HepG2 (cell line): ENCODE measurements around the gene AS3MT. TPM values are rescaled to one million over a fixed set of nuclear protein-coding genes. Genes with fewer than 3 reads are reported as not detected.

Experiments used
- CTCF ChIP-seq: sonication (generic); formaldehyde crosslinking; IDR thresholded peaks from 2 replicates; pipeline ENCODE4 v1.5.0; 2020; ENCODE audit warnings: mild to moderate bottlenecking, missing genetic modification reagents, moderate library complexity
- FOSL2 ChIP-seq: sonication (generic); formaldehyde crosslinking; IDR thresholded peaks from 2 replicates; pipeline ENCODE4 v1.4.0; 2020; ENCODE audit warnings: missing genetic modification reagents
- HNRNPH1 ChIP-seq: fragments of 200-400 bp; formaldehyde crosslinking; optimal IDR thresholded peaks from 2 replicates; pipeline ENCODE3; 2017; ENCODE audit warnings: mild to moderate bottlenecking, low read depth, low read length
- HOXA5 ChIP-seq: sonication (generic); formaldehyde crosslinking; IDR thresholded peaks from 2 replicates; pipeline ENCODE4 v1.4.0; 2020; ENCODE audit warnings: missing genetic modification reagents
- MYC ChIP-seq: sonication (generic); formaldehyde crosslinking; IDR thresholded peaks from 2 replicates; pipeline ENCODE4 v1.9.0; 2021; ENCODE audit warnings: missing genetic modification reagents, borderline replicate concordance
- NRL ChIP-seq: sonication (generic); formaldehyde crosslinking; IDR thresholded peaks from 2 replicates; pipeline ENCODE4 v1.5.0; 2020; ENCODE audit warnings: missing genetic modification reagents, mild to moderate bottlenecking, moderate library complexity, borderline replicate concordance
- PPARG ChIP-seq: conservative IDR thresholded peaks from 2 replicates; pipeline ENCODE4 v1.6.1; 2016; ENCODE audit warnings: missing biosample characterization, missing genetic modification reagents
- RXRA ChIP-seq: sonication (generic); formaldehyde crosslinking; IDR thresholded peaks from 2 replicates; pipeline ENCODE4 v1.5.1; 2020; ENCODE audit warnings: missing genetic modification reagents
- SALL2 ChIP-seq: sonication (generic); formaldehyde crosslinking; IDR thresholded peaks from 2 replicates; pipeline ENCODE4 v1.8.1; 2023; ENCODE audit warnings: mild to moderate bottlenecking, missing genetic modification reagents, inconsistent platforms
- SOX6 ChIP-seq, 2 experiments: fragments of 450-650 bp in 1 of 2; sonication (generic) in 1 of 2; formaldehyde crosslinking in 1 of 2; IDR thresholded peaks; 2 replicates each; pipeline versions ENCODE4 v1.4.0 to v1.6.1; 2017 to 2020; ENCODE audit warnings: antibody characterized with exemption in 1 of 2, mild to moderate bottlenecking in 1 of 2, missing genetic modification reagents in 1 of 2
- SP2 ChIP-seq: sonication (generic); formaldehyde crosslinking; IDR thresholded peaks from 2 replicates; pipeline ENCODE4 v1.5.1; 2020; ENCODE audit warnings: mild to moderate bottlenecking, missing genetic modification reagents
- SRSF9 ChIP-seq: fragments of 200-400 bp; formaldehyde crosslinking; IDR thresholded peaks from 2 replicates; pipeline ENCODE4 v1.6.1; 2018; ENCODE audit warnings: borderline replicate concordance, mild to moderate bottlenecking, low read depth, low read length; ENCODE audit not compliant: insufficient read depth, poor library complexity, severe bottlenecking
- TCF12 ChIP-seq, 2 experiments: fragments of 450-650 bp in 1 of 2; sonication (generic) in 1 of 2; formaldehyde crosslinking in 1 of 2; IDR thresholded peaks; 2 replicates each; pipeline versions ENCODE4 v1.6.1 to v1.8.0; 2017 to 2022; ENCODE audit warnings: antibody characterized with exemption in 1 of 2, mild to moderate bottlenecking in 1 of 2, missing genetic modification reagents in 1 of 2, moderate library complexity in 1 of 2
- ZBTB38 ChIP-seq: sonication (generic); formaldehyde crosslinking; IDR thresholded peaks from 2 replicates; pipeline ENCODE4 v1.5.1; 2020; ENCODE audit warnings: mild to moderate bottlenecking, missing genetic modification reagents
- ZBTB40 ChIP-seq, 2 experiments: fragments of 450-650 bp in 1 of 2; sonication (generic) in 1 of 2; formaldehyde crosslinking in 1 of 2; IDR thresholded peaks; 2 replicates each; pipeline versions ENCODE4 v1.6.1 to v1.8.0; 2016 to 2022; ENCODE audit warnings: antibody characterized with exemption in 1 of 2, mild to moderate bottlenecking in 1 of 2, missing genetic modification reagents in 1 of 2
- ZMAT3 ChIP-seq: sonication (generic); formaldehyde crosslinking; conservative IDR thresholded peaks from 2 replicates; pipeline ENCODE4 v1.7.0; 2021; ENCODE audit warnings: missing genetic modification reagents
- ZMYM2 ChIP-seq: sonication (generic); formaldehyde crosslinking; IDR thresholded peaks from 2 replicates; pipeline ENCODE4 v1.8.0; 2022; ENCODE audit warnings: mild to moderate bottlenecking, missing genetic modification reagents
- ZNF550 ChIP-seq: sonication (generic); formaldehyde crosslinking; IDR thresholded peaks from 2 replicates; pipeline ENCODE4 v1.4.0; 2020; ENCODE audit warnings: mild to moderate bottlenecking, missing genetic modification reagents, borderline replicate concordance
- ZNF567 ChIP-seq: sonication (generic); formaldehyde crosslinking; IDR thresholded peaks from 2 replicates; pipeline ENCODE4 v1.8.1; 2023; ENCODE audit warnings: mild to moderate bottlenecking, missing genetic modification reagents, borderline replicate concordance
- polyA plus RNA-seq, 8 experiments: library from polyadenylated mRNA; depleted of rRNA in 3 of 8; stranded (reverse) in 7 of 8; unstranded in 1 of 8; fragments of >200 nt; fragmentation: Illumina TruSeq in 4 of 8; extraction: Trizol in 4 of 8; gene quantifications; 2 replicates each; pipeline versions ENCODE4 v1.2.1 to v1.2.3, GENCODE V29; 2011 to 2016; ENCODE audit warnings: low read depth in 4 of 8, missing spikeins in 1 of 8, mixed read lengths in 1 of 8; ENCODE audit not compliant: insufficient read depth in 1 of 8
- total RNA-seq, 5 experiments: library from RNA; depleted of rRNA; stranded (reverse); fragments of >200 nt; fragmentation: Illumina TruSeq; extraction: Trizol; gene quantifications; 2 replicates each; pipeline ENCODE4 v1.2.3, GENCODE V29; 2016; ENCODE audit warnings: low read depth in 1 of 5

The AS3MT gene
- total and polyA plus RNA-seq, 2 of the 13 experiments (the other 11 are each of a cell fraction or from before 2014, with no cell fraction given) = 8.7 to 17.4 TPM

- TF ChIP-seq ZBTB40 (IDR thresholded peaks at IDR 0.05) = no peak
- TF ChIP-seq ZBTB40 (CRISPR knock-in tag; IDR thresholded peaks at IDR 0.05) = no peak
- TF ChIP-seq ZNF550 (CRISPR knock-in tag) = no peak
- no peak for TF ChIP-seq ZNF567 (CRISPR knock-in tag)
- TF ChIP-seq ZBTB38 (CRISPR knock-in tag) = peak; percentile 68
- TF ChIP-seq SALL2 (CRISPR knock-in tag) = peak; percentile 55; the same call in 1 of the 2 replicates
- TF ChIP-seq SP2 (CRISPR knock-in tag) = 0 out of 2 replicates have a peak, but pooled peaks have one; percentile 13
- 0 out of 2 replicates have a peak, but pooled peaks have one; percentile 42 for TF ChIP-seq NRL (CRISPR knock-in tag)
- 0 out of 2 replicates have a peak, but pooled peaks have one; percentile 37 for TF ChIP-seq ZMYM2 (CRISPR knock-in tag)
- no peak for TF ChIP-seq HNRNPH1
- TF ChIP-seq SOX6 (IDR thresholded peaks at IDR 0.05) = no peak
- TF ChIP-seq SOX6 (CRISPR knock-in tag; IDR thresholded peaks at IDR 0.05) = 0 out of 2 replicates have a peak, but pooled peaks have one; percentile 34
- no peak for TF ChIP-seq ZMAT3 (CRISPR knock-in tag)
- TF ChIP-seq TCF12 (IDR thresholded peaks at IDR 0.05) = no peak
- TF ChIP-seq TCF12 (CRISPR knock-in tag; IDR thresholded peaks at IDR 0.05) = no peak
- 0 out of 2 replicates have a peak, but pooled peaks have one; percentile 50 for TF ChIP-seq HOXA5 (CRISPR knock-in tag)
- TF ChIP-seq RXRA = peak; percentile 57; the same call in 1 of the 2 replicates
- TF ChIP-seq MYC = 0 out of 2 replicates have a peak, but pooled peaks have one; percentile 21
- TF ChIP-seq PPARG = no peak
- TF ChIP-seq FOSL2 (CRISPR knock-in tag) = peak; percentile 23; the same call in 1 of the 2 replicates
- TF ChIP-seq SRSF9 = no peak
- peak; percentile 98 for TF ChIP-seq CTCF
Observed at GRCh38 chr10:102835007-102835482, 34.2 kb upstream of the AS3MT start (continued).
